ENCODE data around the gene MPIG6B. TPM values are rescaled to one million over a fixed set of nuclear protein-coding genes. Genes with fewer than 3 reads are reported as not detected.
A peak's percentile ranks its signal among the peaks of the same experiment; 100 is the strongest.

Gene MPIG6B
- total and polyA plus RNA-seq, 3 experiments from 2014 or later = 0.08 TPM; not detected in 2

DNA sequence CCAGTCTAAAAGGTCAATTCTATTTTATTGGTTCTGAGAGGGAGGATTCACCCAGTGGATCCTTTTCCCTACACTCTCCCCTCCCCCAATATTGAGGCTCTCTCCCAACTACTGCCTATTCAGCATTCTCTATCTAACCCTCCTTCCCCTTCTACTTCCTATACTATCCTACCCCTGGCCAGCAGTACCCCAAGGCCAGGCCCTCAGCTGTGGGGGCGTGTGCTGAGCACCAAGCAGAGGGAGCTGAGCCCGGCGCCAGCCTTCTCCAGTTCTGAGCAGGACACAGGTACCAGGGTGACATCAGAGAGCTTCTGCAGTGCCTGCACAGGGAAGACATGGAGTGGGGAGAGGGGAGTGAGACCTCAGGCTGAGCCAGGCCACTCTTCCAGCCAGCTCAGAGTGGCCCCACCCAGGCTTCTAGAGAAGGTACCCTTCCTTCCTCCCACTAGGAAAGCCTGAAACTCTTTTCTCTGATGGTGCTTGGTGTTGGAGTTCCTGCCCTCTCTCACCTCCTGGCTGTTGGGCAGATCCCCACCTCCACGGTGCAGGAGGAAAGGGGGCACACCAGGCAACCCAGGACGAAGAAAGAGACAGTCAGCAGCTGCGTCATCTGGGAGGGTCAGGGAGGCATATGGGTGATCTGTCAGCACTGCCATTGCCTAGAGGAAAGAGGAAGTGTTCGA lies 4.0 kb downstream of the MPIG6B start:
- peaks cover 24 to 39% (median 28%) of the 10 kb centered on the region in 3 donors for H3K4me1 Mint-ChIP-seq
- no peaks in the 10 kb centered on the region for H3K9me3 Mint-ChIP-seq
- H3K36me3 Mint-ChIP-seq = peaks cover 0 to 36% (median 6%) of the 10 kb centered on the region in 3 donors
- Histone ChIP-seq H3K27me3 (ENCODE audit: insufficient read depth, low read length, poor library complexity, severe bottlenecking) (no peaks in the 10 kb centered on the region), H3K36me3 (ENCODE audit: insufficient read depth, low read length) (peaks cover 12% of the 10 kb centered on the region), H3K4me3 (ENCODE audit: low read length) (no peak overlapping the region), H3K27ac (ENCODE audit: low read depth, low read length) (peak overlapping the region; percentile 64), H3K9me3 (ENCODE audit: low read length) (no peaks in the 10 kb centered on the region), H3K4me1 (ENCODE audit: insufficient read depth, low read length) (peaks cover 34% of the 10 kb centered on the region)
- H3K27ac Mint-ChIP-seq = peak overlapping the region in 7 of 8 donors; percentile 53 to 87 (median 66)
- ChIA-PET CTCF (interaction anchor here (0.7 to 9.6 kb wide), 2 partner anchors 104 to 136 kb away, joined by 3 to 71 read pairs; no protein-coding TSS in a partner anchor), POLR2A (interaction anchor here (0.6 kb wide), 1 partner anchor 23 kb away, joined by 3 read pairs; no protein-coding TSS in a partner anchor)
- H3K27me3 Mint-ChIP-seq = no peaks in the 10 kb centered on the region
- no peak for DNase-seq
- H3K4me3 Mint-ChIP-seq = peak overlapping the region in 6 of 7 donors; percentile 32 to 72 (median 70)

DNA sequence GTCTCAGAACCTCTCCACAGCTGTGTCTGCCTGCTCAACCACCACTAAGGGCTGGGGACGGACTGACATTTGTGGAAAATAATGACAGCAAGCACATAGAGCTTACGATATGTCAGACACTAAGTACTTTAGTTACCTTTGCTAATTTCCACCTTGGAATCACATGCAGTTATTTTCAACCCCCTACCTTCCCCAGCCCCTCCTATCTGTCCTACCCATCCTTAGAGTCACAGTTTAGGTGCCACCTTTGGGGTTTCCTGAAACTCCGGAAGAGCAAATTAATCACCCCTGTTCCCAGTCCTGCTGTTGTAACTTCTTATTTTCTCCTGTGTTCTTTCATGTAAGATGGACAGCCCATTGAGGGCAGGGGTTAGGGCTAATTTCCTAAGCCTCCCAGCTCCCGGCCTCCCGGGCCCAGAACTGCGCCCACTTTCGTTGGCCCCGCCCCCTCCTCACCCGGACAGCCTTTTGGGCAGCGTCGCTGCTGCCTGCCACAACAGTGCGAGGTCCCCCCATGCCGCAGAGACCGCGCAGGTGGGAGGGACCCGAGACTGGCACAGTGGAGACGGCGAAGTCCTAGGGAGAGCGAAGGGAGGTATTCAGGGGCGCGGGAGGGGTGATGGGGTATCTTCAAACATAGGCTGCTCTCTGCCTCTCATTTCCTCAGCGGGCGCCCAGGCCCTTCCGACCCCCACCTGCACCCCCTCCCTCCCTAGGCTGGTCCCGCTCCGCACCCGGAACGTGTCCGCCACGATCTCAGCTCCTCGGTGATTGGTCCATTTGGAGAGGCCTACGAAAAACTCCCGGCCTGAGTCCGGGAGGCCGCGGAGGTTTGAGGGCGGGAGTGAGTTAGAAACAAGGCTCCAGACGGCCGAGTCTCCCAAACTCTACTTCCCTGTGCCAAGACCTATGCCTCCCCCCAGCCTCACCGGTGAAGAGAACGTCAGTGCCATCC lies 4.8 kb downstream of the MPIG6B start:
- Histone ChIP-seq H3K4me1 (ENCODE audit: insufficient read depth, low read length) (peaks cover 34% of the 10 kb centered on the region), H3K4me3 (ENCODE audit: low read length) (no peak overlapping the region), H3K9me3 (ENCODE audit: low read length) (no peaks in the 10 kb centered on the region), H3K27me3 (ENCODE audit: insufficient read depth, low read length, poor library complexity, severe bottlenecking) (no peaks in the 10 kb centered on the region), H3K36me3 (ENCODE audit: insufficient read depth, low read length) (peaks cover 15% of the 10 kb centered on the region), H3K27ac (ENCODE audit: low read depth, low read length) (peak overlapping the region; percentile 64)
- ChIA-PET CTCF (interaction anchor here (0.7 to 9.6 kb wide), 11 partner anchors 11 to 135 kb away, joined by 3 to 71 read pairs (median 10); partner anchors contain the start of genes LSM2, MSH5 and VARS1), POLR2A (interaction anchor here (0.6 to 2.0 kb wide), 2 partner anchors 24 to 102 kb away, joined by 3 to 8 read pairs; no protein-coding TSS in a partner anchor)
- peaks cover 24 to 41% (median 29%) of the 10 kb centered on the region in 3 donors for H3K4me1 Mint-ChIP-seq
- peak overlapping the region; percentile 32 to 99 (median 72) for H3K4me3 Mint-ChIP-seq
- H3K9me3 Mint-ChIP-seq = no peaks in the 10 kb centered on the region
- H3K27ac Mint-ChIP-seq = peak overlapping the region in 7 of 8 donors; percentile 53 to 87 (median 66)
- no peaks in the 10 kb centered on the region for H3K27me3 Mint-ChIP-seq
- peaks cover 0 to 41% (median 8%) of the 10 kb centered on the region in 3 donors for H3K36me3 Mint-ChIP-seq
- DNase-seq = peak in 1 of 5 donors; percentile 5

DNA sequence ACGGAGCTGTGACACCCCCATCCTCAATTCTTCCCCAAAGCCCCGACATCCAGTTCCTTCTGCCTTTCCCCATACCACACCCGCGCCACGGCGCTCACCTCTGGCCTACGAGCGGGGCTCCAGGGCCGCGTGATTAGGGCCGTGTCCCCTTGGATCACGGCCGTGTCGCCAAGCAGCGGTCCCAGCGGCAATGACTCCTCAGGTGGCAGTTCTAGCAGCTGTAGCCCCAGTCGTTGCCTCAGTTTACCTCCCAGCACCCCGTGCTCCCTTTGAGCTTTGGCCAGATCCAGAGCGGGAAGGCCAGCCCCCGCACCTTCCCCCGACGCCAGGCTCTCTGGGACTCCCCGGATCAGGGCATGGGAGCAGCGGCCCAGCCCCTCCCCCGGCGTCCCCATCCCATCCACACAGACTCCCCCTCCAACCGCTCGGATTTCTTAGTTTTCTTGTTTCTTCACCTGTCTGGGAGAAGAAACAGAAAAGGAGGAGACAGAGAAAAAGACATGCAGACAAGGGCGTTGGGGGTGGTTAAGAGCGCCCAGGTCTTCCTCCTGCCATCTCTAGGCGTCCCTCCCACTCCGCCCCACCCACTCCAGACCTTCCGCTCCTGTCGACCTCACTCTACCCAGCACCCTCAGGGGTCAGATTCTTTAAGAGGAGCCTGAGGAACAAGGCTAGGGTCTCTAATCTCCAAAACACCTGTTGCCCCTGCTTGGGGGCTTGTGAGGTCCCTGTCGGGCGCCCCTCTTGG lies 5.8 kb downstream of the MPIG6B start, which contains the start of gene DDAH2:
Gene DDAH2 (minus strand): TSS at position 533 of the 748 bp plus-strand sequence. CDS start 138 bp downstream, at position 395.
- Mint-ChIP-seq H3K4me3 (peak within 1 kb of the TSS; percentile 89 to 99 (median 95)), H3K9me3 (no peaks in the 10 kb centered on the region), H3K36me3 (peaks cover 0 to 51% (median 8%) of the 10 kb centered on the region in 3 donors), H3K4me1 (peaks cover 32 to 46% (median 38%) of the 10 kb centered on the region in 3 donors), H3K27me3 (no peaks in the 10 kb centered on the region), H3K27ac (peak within 1 kb of the TSS; percentile 80 to 96 (median 94))
- peak within 1 kb of the TSS; percentile 81 for H3K4me3 ChIP-seq (ENCODE audit: low read length)
- no peaks in the 10 kb centered on the region for H3K9me3 ChIP-seq (ENCODE audit: low read length)
- ChIA-PET POLR2A (interaction anchor here (0.8 to 2.1 kb wide), 6 partner anchors 9 to 182 kb away, joined by 3 to 9 read pairs (median 5); partner anchors contain the start of genes LSM2 and NFKBIL1), CTCF (interaction anchor here (0.8 to 9.6 kb wide), 26 partner anchors 10 to 169 kb away, joined by 3 to 71 read pairs (median 5); partner anchors contain the start of genes EHMT2, GPANK1, HSPA1A and HSPA1B)
- peak within 1 kb of the TSS; percentile 64 for H3K27ac ChIP-seq (ENCODE audit: low read depth, low read length)
- H3K4me1 ChIP-seq (ENCODE audit: insufficient read depth, low read length) = peaks cover 42% of the 10 kb centered on the region
- H3K27me3 ChIP-seq (ENCODE audit: insufficient read depth, low read length, poor library complexity, severe bottlenecking) = no peaks in the 10 kb centered on the region
- peaks cover 24% of the 10 kb centered on the region for H3K36me3 ChIP-seq (ENCODE audit: insufficient read depth, low read length)
- DNase-seq = no peak

DNA sequence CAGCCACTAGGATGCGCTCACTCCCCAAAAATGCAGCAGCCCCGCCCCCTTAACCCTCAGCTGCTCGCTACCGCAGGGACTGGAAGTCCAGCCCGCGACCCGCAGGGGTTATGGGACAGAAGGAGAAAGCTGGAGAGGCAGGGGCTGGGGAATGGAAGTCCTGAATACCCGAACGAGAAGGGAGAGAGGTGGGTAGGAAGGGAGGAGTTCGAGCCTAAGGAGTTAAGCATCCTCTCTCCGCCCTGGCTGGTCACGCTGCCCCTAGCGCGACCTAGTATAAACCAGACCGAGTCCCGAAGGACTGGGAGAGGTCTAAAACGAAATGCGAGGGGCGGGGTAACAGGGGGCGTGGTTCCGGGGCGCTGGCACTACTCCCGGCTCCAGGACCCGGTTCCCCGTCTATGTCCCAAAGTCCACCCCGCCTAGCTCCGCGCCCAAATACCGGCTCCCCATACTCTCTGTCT lies 6.4 kb downstream of the MPIG6B start:
- peaks cover 48% of the 10 kb centered on the region for H3K4me1 ChIP-seq (ENCODE audit: insufficient read depth, low read length)
- POLR2A ChIA-PET = interaction anchor here (0.7 to 2.1 kb wide), 8 partner anchors 8 to 182 kb away, joined by 3 to 9 read pairs (median 4); partner anchors contain the start of genes LSM2 and NFKBIL1
- peaks cover 0 to 57% (median 8%) of the 10 kb centered on the region in 3 donors for H3K36me3 Mint-ChIP-seq

DNA sequence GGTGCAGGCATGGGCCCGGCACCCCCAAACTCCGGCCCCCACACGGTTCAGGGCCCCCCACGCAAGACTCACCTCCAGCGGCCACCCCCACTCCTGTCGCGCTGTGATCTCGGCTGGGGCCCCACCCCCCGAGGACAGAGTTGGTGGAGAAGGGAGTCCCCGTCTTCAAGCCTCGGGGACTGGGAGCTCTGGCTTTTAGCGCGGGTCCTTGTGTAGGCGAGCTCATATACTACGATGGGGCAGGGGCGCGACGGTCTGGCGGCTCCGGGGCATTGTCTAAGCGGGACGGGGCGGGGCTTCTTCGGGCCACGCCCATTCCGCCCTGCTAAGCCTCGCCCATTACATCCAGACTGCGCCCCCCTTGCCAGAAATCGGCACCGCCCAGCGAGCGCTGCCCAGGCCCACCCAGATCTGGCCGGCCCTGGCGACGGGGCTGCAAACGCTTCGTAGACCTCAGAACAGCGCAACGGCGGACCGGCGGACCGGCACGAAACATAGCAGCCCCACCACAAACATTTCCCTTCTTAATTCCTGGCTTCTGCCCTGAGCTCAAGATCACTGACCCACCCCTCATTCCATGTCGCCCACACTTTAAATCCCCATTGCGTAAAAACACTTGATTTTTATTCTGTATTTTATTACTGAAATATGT lies 6.9 kb downstream of the MPIG6B start:
- Histone ChIP-seq H3K27ac (ENCODE audit: low read depth, low read length) (peak overlapping the region; percentile 64), H3K36me3 (ENCODE audit: insufficient read depth, low read length) (peaks cover 28% of the 10 kb centered on the region), H3K9me3 (ENCODE audit: low read length) (no peaks in the 10 kb centered on the region), H3K4me1 (ENCODE audit: insufficient read depth, low read length) (peaks cover 52% of the 10 kb centered on the region), H3K27me3 (ENCODE audit: insufficient read depth, low read length, poor library complexity, severe bottlenecking) (no peaks in the 10 kb centered on the region), H3K4me3 (ENCODE audit: low read length) (peak overlapping the region; percentile 81)
- Mint-ChIP-seq H3K27ac (peak overlapping the region; percentile 80 to 96 (median 92)), H3K4me1 (peaks cover 37 to 53% (median 44%) of the 10 kb centered on the region in 3 donors), H3K27me3 (no peaks in the 10 kb centered on the region), H3K36me3 (peaks cover 0 to 62% (median 8%) of the 10 kb centered on the region in 3 donors), H3K9me3 (no peaks in the 10 kb centered on the region), H3K4me3 (peak overlapping the region; percentile 89 to 99 (median 95))
- peak; percentile 64 to 82 (median 74) for DNase-seq
- CTCF ChIA-PET = interaction anchor here (0.9 to 9.6 kb wide), 28 partner anchors 9 to 168 kb away, joined by 3 to 71 read pairs (median 4); partner anchors contain the start of genes EHMT2, GPANK1, HSPA1A and HSPA1B
- POLR2A ChIA-PET = interaction anchor here (0.7 to 2.1 kb wide), 14 partner anchors 8 to 183 kb away, joined by 3 to 9 read pairs (median 4); partner anchors contain the start of genes HSPA1B, LSM2, MSH5 and NFKBIL1

More for the DNA sequence above, 6.4 kb downstream of the MPIG6B start:
- Histone ChIP-seq H3K4me3 (ENCODE audit: low read length) (peak overlapping the region; percentile 81), H3K27me3 (ENCODE audit: insufficient read depth, low read length, poor library complexity, severe bottlenecking) (no peaks in the 10 kb centered on the region), H3K27ac (ENCODE audit: low read depth, low read length) (peak overlapping the region; percentile 64), H3K36me3 (ENCODE audit: insufficient read depth, low read length) (peaks cover 28% of the 10 kb centered on the region), H3K9me3 (ENCODE audit: low read length) (no peaks in the 10 kb centered on the region)
- Mint-ChIP-seq H3K27me3 (no peaks in the 10 kb centered on the region), H3K4me1 (peaks cover 37 to 48% (median 44%) of the 10 kb centered on the region in 3 donors), H3K27ac (peak overlapping the region; percentile 80 to 96 (median 94)), H3K9me3 (no peaks in the 10 kb centered on the region), H3K4me3 (peak overlapping the region; percentile 89 to 99 (median 95))
- DNase-seq = peak; percentile 72 to 85 (median 72)
- CTCF ChIA-PET = interaction anchor here (0.9 to 9.6 kb wide), 27 partner anchors 9 to 168 kb away, joined by 3 to 71 read pairs (median 5); partner anchors contain the start of genes EHMT2, GPANK1, HSPA1A and HSPA1B

DNA sequence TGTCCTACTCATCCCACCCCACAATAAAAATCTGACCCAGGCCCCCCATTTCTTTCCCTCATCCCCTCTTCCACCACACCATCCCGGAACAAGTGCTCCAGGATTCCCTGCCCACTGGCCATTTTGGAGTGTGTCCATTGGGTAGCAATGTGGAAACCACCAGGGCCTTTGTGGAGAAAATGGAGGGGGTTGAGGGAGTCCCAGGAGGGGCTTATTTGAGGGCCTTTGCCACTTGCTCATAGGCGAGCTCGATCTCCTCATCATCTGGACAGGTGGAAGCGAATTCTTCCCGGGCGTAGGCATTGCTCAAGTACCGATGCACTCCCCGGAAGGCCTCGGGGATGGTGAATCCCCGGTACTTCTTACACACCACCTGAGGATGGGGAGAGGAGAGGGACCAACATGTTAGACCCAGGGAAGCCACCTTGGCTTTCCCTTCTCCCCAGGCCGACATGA lies 7.5 kb downstream of the MPIG6B start:
- Mint-ChIP-seq H3K27me3 (no peaks in the 10 kb centered on the region), H3K4me3 (peak overlapping the region; percentile 89 to 99 (median 95)), H3K9me3 (no peaks in the 10 kb centered on the region), H3K36me3 (peaks cover 0 to 68% (median 9%) of the 10 kb centered on the region in 3 donors), H3K4me1 (peaks cover 35 to 59% (median 44%) of the 10 kb centered on the region in 3 donors), H3K27ac (peak overlapping the region; percentile 80 to 96 (median 92))
- no peaks in the 10 kb centered on the region for H3K27me3 ChIP-seq (ENCODE audit: insufficient read depth, low read length, poor library complexity, severe bottlenecking)
- peaks cover 28% of the 10 kb centered on the region for H3K36me3 ChIP-seq (ENCODE audit: insufficient read depth, low read length)
- DNase-seq = no peak
- no peak overlapping the region for H3K4me3 ChIP-seq (ENCODE audit: low read length)
- peaks cover 52% of the 10 kb centered on the region for H3K4me1 ChIP-seq (ENCODE audit: insufficient read depth, low read length)
- peak overlapping the region; percentile 64 for H3K27ac ChIP-seq (ENCODE audit: low read depth, low read length)
- CTCF ChIA-PET = interaction anchor here (1.0 to 9.6 kb wide), 20 partner anchors 8 to 167 kb away, joined by 3 to 71 read pairs (median 6); partner anchors contain the start of genes EHMT2, GPANK1, HSPA1A and HSPA1B
- POLR2A ChIA-PET = interaction anchor here (0.7 to 2.1 kb wide), 11 partner anchors 9 to 183 kb away, joined by 3 to 9 read pairs (median 4); partner anchors contain the start of genes HSPA1B, LSM2, MSH5 and NFKBIL1
- no peaks in the 10 kb centered on the region for H3K9me3 ChIP-seq (ENCODE audit: low read length)
